Measurements from ENCODE around the gene SMG5. TPM values are rescaled to one million over a fixed set of nuclear protein-coding genes. Genes with fewer than 3 reads are reported as not detected.
A peak's percentile ranks its signal among the peaks of the same experiment; 100 is the strongest.

The SMG5 gene
- total and polyA plus RNA-seq, 12 donors = 38.7 to 93.0 (median 74.7) TPM

- TF ChIP-seq, protein P1, sequence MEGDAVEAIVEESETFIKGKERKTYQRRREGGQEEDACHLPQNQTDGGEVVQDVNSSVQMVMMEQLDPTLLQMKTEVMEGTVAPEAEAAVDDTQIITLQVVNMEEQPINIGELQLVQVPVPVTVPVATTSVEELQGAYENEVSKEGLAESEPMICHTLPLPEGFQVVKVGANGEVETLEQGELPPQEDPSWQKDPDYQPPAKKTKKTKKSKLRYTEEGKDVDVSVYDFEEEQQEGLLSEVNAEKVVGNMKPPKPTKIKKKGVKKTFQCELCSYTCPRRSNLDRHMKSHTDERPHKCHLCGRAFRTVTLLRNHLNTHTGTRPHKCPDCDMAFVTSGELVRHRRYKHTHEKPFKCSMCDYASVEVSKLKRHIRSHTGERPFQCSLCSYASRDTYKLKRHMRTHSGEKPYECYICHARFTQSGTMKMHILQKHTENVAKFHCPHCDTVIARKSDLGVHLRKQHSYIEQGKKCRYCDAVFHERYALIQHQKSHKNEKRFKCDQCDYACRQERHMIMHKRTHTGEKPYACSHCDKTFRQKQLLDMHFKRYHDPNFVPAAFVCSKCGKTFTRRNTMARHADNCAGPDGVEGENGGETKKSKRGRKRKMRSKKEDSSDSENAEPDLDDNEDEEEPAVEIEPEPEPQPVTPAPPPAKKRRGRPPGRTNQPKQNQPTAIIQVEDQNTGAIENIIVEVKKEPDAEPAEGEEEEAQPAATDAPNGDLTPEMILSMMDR (IDR thresholded peaks at IDR 0.05) = no peak
- peaks cover 0 to 89% (median 67%) of the 10 kb centered on the region in 9 donors for H3K36me3 ChIP-seq
- H3K27ac ChIP-seq = peak overlapping the region in 1 of 10 donors; percentile 72
- H3K4me1 ChIP-seq = peaks cover 0 to 54% (median 17%) of the 10 kb centered on the region in 9 donors
- DNase-seq (no peak), ATAC-seq (no peak)
- H3K4me3 ChIP-seq = no peak overlapping the region
- intact Hi-C loops (cut with DNase I) = loop anchor here in 1 of 10 donors (5.0 kb wide), 1 partner anchor 34 kb away; the partner anchor contains the start of gene BGLAP
- no peaks in the 10 kb centered on the region for H3K27me3 ChIP-seq
- H3K9me3 ChIP-seq = no peaks in the 10 kb centered on the region
These were observed 6.1 kb downstream of the SMG5 start for GRCh38 chr1:156276532-156276931.

- no peaks in the 10 kb centered on the region for H3K4me1 ChIP-seq
These were observed 12.3 kb downstream of the SMG5 start for GRCh38 chr1:156270314-156270713.

GRCh38 chr1:156268336-156268735, 14.3 kb downstream of the SMG5 start:
- DNase-seq (no peak), ATAC-seq (no peak)
- intact Hi-C loops (cut with DNase I) = loop anchor here in 1 of 10 donors (10.0 kb wide), 1 partner anchor 46 kb away; no protein-coding TSS in a partner anchor
- TF ChIP-seq, protein P1 (IDR thresholded peaks at IDR 0.05) = no peak
- H3K27ac ChIP-seq = no peak overlapping the region
- 63 to 69% methylated on average over 4 of the region's 4 CpGs for WGBS, 2 donors
- no peak overlapping the region for H3K4me3 ChIP-seq
- peaks cover 0 to 100% (median 70%) of the 10 kb centered on the region in 9 donors for H3K36me3 ChIP-seq
- H3K9me3 ChIP-seq = no peaks in the 10 kb centered on the region
- H3K27me3 ChIP-seq = no peaks in the 10 kb centered on the region
- H3K4me1 ChIP-seq = no peaks in the 10 kb centered on the region

More at GRCh38 chr1:156270314-156270713, 12.3 kb downstream of the SMG5 start:
- 94 to 96% methylated on average over 3 of the region's 3 CpGs for WGBS, 2 donors
- no peak for ATAC-seq
- no peak overlapping the region for H3K27ac ChIP-seq
- no peak overlapping the region for H3K4me3 ChIP-seq
- no peaks in the 10 kb centered on the region for H3K27me3 ChIP-seq
- intact Hi-C loops (cut with DNase I) = no loop called here
- TF ChIP-seq, protein P1 (IDR thresholded peaks at IDR 0.05) = no peak
- DNase-seq = no peak
- H3K36me3 ChIP-seq = peaks cover 0 to 100% (median 77%) of the 10 kb centered on the region in 9 donors
- H3K9me3 ChIP-seq = no peaks in the 10 kb centered on the region

DNA sequence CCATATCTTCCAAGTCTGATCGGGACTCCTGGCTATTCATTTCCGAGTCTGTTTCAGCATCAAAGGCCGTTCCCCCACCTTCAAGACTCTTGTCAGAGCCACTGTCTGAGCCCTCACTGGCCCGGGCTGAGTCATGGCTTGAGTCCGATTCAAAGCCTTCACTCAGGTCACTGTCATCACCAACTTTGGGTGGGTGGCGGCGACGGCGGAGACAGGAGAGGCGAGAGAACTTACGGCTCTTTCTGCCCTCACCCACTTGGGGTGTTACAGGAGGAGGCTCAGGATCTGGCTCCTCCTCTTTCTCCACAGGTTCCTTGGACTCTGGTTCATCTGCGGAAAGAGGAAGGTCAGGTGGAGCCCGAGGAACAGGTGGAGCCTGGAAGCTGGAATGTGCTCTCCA, 16.6 kb downstream of the SMG5 start:
- DNase-seq = no peak
- 78 to 85% methylated on average over 13 of the region's 13 CpGs for WGBS, 2 donors
- Histone ChIP-seq H3K27me3 (no peaks in the 10 kb centered on the region), H3K36me3 (peaks cover under 1 to 100% (median 73%) of the 10 kb centered on the region in 9 donors), H3K4me1 (no peaks in the 10 kb centered on the region), H3K4me3 (no peak overlapping the region), H3K9me3 (no peaks in the 10 kb centered on the region), H3K27ac (no peak overlapping the region)
- intact Hi-C loops (cut with DNase I) = loop anchor here in 1 of 10 donors (10.0 kb wide), 1 partner anchor 49 kb away; no protein-coding TSS in a partner anchor
- TF ChIP-seq, protein P1 (IDR thresholded peaks at IDR 0.05) = no peak
- ATAC-seq = no peak

Measured in heart right ventricle (tissue), 16 donors.